H7 (cell line): Measurements from ENCODE around the gene PPM1E. TPM values are rescaled to one million over a fixed set of nuclear protein-coding genes. Genes with fewer than 3 reads are reported as not detected.

ENCODE experiments used
- DNase-seq: peaks from one replicate; pipeline ENCODE4 v3.0.0; 2012
- H3K27me3 ChIP-seq: 2 replicates; pipeline ENCODE4 v1.6.0; 2011; ENCODE audit warnings: mild to moderate bottlenecking, low read length; ENCODE audit not compliant: control insufficient read depth, insufficient read depth
- H3K36me3 ChIP-seq: replicated peaks from 2 replicates; pipeline ENCODE4 v1.5.1; 2011; ENCODE audit warnings: low read length; ENCODE audit not compliant: control insufficient read depth, insufficient read depth
- H3K4me3 ChIP-seq: 2 replicates; pipeline ENCODE4 v1.5.1; 2011; ENCODE audit warnings: low read depth, mild to moderate bottlenecking, control low read depth, low read length, moderate library complexity; ENCODE audit not compliant: insufficient read depth
- total RNA-seq: library from RNA; depleted of rRNA; stranded (reverse); fragments of >200 nt; shearing (Covaris generic); gene quantifications from 2 replicates; pipeline ENCODE4 v1.2.3, GENCODE V29; 2014

The PPM1E gene
- total RNA-seq, 1 experiment from 2014 or later: 3.5 TPM

DNA sequence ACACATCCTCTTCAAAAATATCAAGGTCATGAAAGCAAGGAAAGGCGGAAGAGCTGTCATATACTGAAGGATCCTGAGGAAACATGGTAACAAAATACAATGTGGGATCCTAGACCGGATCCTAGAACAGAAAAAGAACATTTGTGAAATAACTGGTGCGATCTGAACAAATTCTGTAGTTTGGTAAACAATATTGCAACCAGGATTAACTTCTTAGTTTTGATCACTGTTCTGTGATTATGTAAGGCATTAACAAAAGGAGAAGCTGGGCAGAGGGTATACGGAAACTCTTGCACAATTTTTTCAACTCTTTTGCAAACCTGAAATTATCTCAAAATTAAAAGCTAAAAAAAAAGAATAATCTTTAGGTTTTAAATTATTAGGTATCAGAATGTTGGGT lies 241.3 kb downstream of the PPM1E start:
- Histone ChIP-seq H3K4me3 (no peak overlapping the region), H3K27me3 (no peaks in the 10 kb centered on the region), H3K36me3 (peaks cover 2% of the 10 kb centered on the region)
- DNase-seq: no peak

DNA sequence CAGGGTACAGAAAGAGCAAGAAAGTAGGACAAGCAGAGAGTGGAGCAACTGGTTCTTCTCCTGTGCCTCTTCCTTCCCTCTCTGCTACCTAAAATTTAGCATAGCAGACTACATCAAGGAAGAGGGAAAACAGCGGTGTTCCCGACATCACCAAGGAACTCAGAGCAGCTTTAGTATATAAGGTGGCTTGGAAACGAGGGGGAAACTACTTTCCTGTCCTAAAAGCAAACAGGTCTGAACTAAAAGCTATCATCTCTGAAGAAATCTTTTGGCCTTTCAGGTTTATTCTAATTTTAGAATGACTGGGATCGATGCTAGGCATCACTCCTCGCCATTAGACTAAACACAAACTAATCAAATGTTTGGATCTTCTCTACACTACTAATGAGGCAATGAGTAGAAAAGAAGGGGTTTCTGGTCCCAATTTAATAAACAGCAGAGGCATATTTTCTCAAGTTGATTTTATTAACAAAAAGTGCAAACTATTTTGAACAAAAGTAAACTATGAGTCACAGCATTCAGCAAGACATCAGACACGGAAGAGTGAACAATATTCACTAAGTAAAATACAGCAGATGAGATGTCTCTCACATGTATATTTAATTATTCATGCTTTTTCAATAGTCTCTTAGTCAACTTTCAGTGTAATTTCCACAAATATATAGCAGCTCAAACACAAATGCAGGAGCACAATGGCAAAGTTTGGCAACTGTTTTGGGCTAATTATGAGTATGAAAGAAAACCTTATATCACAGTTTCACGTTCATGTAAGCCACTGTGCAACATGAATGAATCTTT lies 242.3 kb downstream of the PPM1E start:
- no peak for DNase-seq
- Histone ChIP-seq H3K4me3 (no peak overlapping the region), H3K36me3 (peaks cover 2% of the 10 kb centered on the region), H3K27me3 (no peaks in the 10 kb centered on the region)

DNA sequence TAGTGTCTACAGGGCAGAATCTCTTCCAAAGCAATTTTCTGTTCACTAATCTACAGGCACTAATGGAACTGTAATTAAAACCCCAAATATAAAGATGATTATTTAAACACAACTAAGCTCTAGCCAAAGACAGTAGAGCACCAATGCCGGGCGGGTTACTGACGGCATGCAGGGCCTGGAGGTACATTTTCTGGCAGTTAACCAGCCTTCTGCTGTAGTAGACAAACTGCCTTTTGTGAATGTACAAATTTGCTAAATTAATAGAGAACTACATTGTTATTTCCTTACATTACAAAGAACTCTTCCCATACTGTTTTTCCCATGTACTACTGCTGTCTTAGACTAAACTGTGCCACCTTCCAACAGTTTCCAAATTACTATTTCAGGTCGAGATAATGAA lies 243.2 kb downstream of the PPM1E start:
- DNase-seq: no peak
- no peak overlapping the region for H3K4me3 ChIP-seq
- no peaks in the 10 kb centered on the region for H3K27me3 ChIP-seq
- peaks cover 2% of the 10 kb centered on the region for H3K36me3 ChIP-seq

DNA sequence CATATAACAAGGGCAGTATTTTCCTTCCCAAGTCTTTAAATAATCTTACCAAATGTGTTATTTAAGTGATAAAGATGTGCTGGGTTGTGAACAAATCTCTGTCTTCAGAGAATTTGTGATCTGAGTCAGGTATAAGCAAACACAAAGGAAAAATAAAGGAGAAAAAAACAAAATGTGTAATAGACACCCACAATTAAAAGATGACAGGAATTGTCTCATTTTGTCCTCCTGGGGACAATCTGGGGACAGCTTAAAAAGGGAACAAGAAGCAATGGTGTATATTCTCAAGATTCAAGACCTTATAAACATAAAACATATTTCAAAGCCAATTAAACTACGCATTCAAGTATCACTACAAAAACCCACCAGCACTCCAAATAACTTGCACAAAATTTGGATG lies 243.8 kb downstream of the PPM1E start:
- no peak for DNase-seq
- no peaks in the 10 kb centered on the region for H3K27me3 ChIP-seq
- no peak overlapping the region for H3K4me3 ChIP-seq
- H3K36me3 ChIP-seq: peaks cover 2% of the 10 kb centered on the region

DNA sequence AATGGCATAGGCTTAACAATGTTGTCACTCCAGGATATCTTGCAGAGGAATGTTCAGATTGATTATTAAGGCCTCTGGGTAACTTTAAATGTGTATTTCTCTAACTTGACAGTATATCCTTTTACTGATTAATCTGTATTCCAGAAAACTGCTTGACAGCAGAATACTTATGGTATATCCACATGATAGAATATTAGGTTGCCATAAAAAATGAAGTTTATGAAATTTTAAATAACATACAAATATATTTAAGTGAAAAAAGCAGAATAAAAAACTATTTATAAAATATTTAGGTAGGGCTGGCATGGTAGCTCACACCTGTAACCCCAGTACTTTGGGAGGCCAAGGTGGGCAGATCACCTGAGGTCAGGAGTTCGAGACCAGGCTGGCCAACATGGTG lies 244.4 kb downstream of the PPM1E start:
- Histone ChIP-seq H3K4me3 (no peak overlapping the region), H3K36me3 (peaks cover 2% of the 10 kb centered on the region), H3K27me3 (no peaks in the 10 kb centered on the region)
- DNase-seq: no peak

DNA sequence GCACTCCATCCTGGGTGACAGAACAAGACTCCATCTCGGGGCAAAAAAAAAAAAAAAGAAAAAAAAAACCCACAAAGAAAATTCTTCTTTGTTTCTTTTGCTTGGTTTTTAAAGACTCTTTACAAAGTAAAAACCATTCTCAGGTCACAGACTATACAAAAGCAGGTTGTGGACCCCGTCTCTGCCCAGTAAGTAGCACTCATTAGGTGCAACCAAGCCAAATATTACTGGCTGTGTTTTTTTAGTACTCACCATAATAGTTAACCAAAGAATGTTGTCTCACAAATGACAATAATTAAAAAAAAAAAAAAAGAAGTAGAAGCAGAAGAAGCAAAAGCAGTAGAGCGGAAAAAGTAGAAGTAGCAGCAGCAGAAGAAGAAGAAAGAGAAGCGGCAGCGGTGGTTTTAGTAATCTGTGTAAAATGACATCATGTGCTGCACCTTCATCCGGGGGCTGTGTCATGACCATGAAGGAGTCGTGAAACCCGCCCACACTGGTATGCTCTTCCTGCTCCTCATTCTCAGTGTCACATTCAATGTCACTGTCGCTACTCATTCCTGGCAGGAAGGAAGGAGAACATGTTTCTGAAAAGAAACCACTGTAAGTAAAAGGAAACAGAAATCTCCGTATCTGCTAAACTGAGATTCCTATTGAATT lies 245.6 kb downstream of the PPM1E start:
- DNase-seq: no peak
- Histone ChIP-seq H3K4me3 (no peak overlapping the region), H3K36me3 (peaks cover 2% of the 10 kb centered on the region), H3K27me3 (no peaks in the 10 kb centered on the region)

DNA sequence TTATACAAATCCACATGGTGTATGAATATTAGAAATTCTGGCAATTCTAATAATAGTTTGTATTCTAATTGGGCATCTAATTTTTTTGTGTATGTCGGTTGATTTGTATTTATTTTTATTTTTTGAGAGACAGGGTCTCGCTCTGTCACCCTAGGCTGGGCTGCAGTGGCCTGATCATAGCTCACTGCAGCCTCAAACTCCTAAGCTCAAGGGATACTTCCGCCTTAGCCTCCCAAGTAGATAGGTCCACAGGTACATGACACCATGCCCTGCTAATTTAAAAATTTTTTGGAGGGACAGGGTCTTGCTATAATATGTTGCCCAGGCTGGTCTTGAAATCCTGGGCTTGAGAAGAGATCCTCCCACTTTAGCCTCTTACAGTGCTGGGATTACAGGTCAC lies 246.5 kb downstream of the PPM1E start:
- H3K27me3 ChIP-seq: no peaks in the 10 kb centered on the region
- H3K4me3 ChIP-seq: no peak overlapping the region
- H3K36me3 ChIP-seq: peaks cover 2% of the 10 kb centered on the region
- no peak for DNase-seq

DNA sequence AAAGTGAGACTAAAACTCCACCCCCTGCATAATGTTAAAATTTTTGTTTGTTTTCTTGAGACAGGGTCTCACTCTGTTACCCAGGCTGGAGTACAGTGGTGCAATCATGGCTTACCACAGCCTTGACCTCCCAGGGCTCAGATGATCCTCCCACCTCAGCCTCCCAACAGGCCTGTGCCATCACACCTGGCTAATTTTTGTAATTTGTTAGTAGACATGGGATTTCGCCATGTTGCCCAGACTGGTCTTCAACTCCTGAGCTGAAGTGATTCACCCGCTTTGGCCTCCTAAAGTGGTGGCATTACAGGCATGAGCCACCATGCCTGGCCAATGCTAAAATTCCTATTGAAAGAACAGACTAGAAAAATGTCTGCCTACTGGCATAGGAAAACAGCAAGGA lies 247.2 kb downstream of the PPM1E start:
- Histone ChIP-seq H3K27me3 (no peaks in the 10 kb centered on the region), H3K4me3 (no peak overlapping the region), H3K36me3 (peaks cover 2% of the 10 kb centered on the region)
- DNase-seq: no peak

DNA sequence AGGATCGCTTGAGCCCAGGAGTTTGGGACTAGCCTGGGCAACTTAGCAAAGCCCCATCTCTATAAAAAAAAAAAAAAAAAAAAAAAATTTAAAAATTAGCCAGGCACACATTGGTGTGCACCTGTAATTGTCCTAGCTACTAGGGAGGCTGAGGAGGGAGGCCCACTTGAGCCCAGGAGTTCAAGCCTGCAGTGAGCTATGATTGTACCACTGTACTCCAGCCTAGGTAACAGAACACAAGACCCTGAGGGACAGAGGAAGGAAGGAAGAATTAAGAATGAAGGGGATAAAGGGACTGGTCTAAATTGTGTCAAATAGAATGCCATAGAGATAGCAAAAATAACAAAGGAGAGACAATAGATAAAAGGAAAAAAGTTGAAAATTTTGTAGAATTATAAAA lies 248.2 kb downstream of the PPM1E start:
- no peak for DNase-seq
- Histone ChIP-seq H3K36me3 (peaks cover 2% of the 10 kb centered on the region), H3K4me3 (no peak overlapping the region), H3K27me3 (no peaks in the 10 kb centered on the region)

DNA sequence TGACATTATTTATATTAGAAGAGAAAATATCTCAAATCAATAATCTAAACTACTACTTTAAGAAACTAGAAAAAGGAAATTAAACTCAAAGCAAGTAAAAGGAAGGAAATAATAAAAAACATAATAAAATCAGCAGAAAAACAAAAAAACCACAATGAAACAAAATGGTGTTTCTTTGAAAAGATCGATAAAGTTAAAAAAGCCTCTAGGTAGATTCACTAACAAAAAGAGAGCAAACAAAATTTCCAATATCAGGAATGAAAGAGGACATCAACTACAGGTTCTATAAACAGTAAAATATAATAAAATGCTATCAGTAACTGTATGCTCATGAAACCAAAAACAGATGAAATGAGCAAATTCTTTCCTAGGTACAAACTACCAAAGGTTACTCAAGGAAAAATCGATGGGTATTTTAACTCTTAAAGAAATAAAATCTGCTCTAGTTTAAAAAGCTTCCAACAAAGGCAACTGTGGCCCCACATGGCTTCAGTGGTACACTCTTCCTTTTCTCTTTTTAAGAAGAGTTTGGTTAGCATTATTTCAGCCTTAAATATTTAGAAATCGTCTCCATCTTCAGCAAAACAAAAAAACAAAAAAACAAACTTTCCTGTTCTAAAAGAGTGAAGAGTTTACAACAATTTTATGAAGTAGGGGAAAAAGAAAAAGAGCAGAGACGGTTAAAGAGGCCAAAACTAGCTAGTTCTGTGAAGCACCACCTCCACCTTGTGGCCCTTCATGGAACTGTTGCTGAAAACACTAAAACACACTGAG lies 248.9 kb downstream of the PPM1E start:
- peak; percentile 18 for DNase-seq
- peaks cover 2% of the 10 kb centered on the region; the same call in 1 of the 2 replicates for H3K36me3 ChIP-seq
- H3K27me3 ChIP-seq: no peaks in the 10 kb centered on the region
- no peak overlapping the region for H3K4me3 ChIP-seq

DNA sequence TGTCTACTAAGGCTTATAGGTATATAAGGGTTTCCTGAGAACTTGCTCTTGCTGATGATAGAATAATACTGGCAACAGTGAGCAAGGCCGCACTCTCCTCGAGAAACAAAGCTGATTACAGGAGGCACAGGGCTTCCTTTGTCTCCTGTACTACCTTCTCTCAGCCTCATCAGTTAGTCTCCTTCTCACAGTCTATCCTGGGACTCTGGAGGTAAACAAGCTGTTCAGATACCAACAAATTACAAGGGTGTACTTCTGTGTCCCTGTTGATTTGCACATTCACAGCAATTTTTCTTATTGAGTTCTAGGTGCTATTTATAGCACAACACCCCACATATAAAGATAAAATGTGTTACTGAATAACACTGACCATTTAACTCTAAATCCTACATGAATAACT lies 252.3 kb downstream of the PPM1E start:
- Histone ChIP-seq H3K27me3 (no peaks in the 10 kb centered on the region), H3K4me3 (no peak overlapping the region)

DNA sequence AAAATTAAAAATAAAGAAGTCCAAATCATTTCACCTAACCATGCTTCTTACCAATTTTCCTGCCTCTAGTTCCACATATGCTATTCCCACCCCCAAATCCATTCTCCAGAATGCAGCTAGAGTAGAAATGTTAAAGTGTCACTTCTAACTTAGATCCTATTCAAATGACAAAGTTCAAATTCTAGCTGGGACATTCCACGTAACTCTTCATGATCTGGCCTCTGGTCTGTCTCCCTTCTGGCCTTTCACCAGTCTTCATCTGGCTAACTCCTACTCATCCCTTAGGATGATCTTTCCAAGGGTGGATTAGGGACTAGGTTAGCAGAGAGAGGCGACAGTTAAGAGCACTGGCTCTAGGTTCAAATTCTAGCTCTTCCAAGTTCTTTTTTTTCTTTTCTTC lies 253.1 kb downstream of the PPM1E start:
- Histone ChIP-seq H3K36me3 (peaks cover 3% of the 10 kb centered on the region), H3K4me3 (no peak overlapping the region), H3K27me3 (no peaks in the 10 kb centered on the region)
- DNase-seq: no peak

More for the DNA sequence above, 252.3 kb downstream of the PPM1E start:
- DNase-seq: no peak
- peaks cover 3% of the 10 kb centered on the region for H3K36me3 ChIP-seq

DNA sequence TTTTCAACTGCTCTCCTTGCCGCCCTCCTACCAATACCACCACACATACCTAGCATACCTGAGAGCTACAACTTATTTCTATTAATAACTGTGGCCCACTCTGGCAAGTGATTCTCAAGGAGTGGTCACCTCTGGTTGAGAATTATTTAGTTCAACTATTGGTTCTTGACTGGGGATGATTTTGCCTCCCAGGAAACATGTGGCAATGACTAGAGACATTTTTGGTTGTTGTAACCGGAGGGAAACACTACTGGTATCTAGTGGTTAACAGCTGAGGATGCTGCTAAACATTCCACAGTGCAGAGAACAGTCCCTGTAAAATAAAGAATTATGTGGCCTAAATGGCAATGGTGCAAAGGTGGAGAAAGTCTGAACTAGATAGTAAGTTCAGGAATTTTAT lies 254.4 kb downstream of the PPM1E start:
- DNase-seq: no peak
- peaks cover 3% of the 10 kb centered on the region for H3K36me3 ChIP-seq
- no peak overlapping the region for H3K4me3 ChIP-seq
- H3K27me3 ChIP-seq: no peaks in the 10 kb centered on the region

DNA sequence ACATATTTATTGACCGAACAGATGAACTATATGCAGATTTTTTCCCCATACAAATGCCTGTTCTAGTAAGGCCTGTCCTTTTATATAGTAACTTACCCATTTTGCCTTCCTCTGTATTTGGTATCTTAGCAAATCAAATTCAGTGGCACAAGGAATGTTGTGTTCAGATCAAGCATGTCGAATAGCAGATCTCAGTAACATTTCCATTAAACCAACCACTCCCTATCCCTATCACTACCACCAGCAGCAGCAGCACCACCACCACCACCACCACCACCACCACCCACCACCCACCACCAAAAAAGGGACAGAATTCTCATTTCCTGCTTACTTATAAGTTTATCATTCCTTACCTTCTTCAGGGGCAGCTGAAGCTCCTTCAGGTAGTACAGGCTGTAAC lies 256.3 kb downstream of the PPM1E start:
- DNase-seq: no peak
- H3K36me3 ChIP-seq: peaks cover 3% of the 10 kb centered on the region
- H3K4me3 ChIP-seq: no peak overlapping the region
- no peaks in the 10 kb centered on the region for H3K27me3 ChIP-seq

DNA sequence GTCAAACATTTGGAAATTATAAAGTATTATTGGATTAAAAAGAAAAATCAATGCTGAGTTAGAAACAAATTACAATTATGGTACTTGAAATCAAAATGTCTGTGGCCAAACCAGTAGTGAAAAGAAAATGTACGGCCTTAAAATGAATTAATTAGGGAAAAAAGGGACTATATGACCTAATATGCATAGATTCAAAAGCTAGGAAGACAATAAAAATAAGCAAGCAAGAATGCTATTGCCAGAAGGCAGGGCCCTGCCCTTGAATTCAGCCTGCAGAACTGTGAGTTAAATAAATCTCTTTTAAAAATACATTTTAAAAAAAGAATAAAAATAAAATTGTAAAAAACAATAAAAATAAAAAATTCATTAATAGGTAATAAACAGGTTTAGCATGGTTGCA lies 262.4 kb downstream of the PPM1E start:
- Histone ChIP-seq H3K27me3 (no peaks in the 10 kb centered on the region), H3K4me3 (no peak overlapping the region), H3K36me3 (no peaks in the 10 kb centered on the region; the same call in 1 of the 2 replicates)
- DNase-seq: no peak
